ENCODE measurements around the gene VARS2.
A peak's percentile ranks its signal among the peaks of the same experiment; 100 is the strongest.
"Not testable (repeated sequence)": the region's sequence is repeated elsewhere in the genome, so short reads cannot be mapped to it uniquely, and the experiment has no call there.

VARS2 gene

DNA sequence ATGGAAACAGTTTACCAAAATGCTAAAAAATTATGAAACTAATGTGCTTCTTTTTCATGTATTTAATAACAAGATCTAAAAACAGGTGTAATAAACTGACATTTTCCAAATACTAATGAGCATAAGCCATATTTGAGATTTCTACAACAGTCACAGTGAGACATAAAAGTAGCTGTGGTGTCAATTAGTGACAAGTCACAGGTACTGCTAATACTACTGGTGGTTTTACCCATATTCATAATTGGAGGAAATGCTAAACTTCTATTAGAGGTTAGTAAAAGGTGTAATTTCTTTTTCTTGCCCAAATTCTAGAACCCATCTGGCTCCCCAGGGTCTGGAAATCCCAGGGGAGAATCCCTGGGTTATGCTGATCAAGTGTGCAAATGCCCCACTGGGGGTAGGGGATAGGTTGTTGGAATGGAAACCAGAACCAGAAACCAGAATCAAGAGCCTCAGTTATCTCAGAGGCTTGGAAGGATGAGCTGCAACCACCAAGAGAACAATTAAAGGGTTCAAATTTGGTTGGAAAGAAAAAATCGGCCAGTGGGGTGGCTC lies 13.1 kb upstream of the VARS2 start:
- DNase-seq: no peak

GRCh38 chr6:30901436-30901835 lies 12.6 kb upstream of the VARS2 start:
- no peak for DNase-seq

DNA sequence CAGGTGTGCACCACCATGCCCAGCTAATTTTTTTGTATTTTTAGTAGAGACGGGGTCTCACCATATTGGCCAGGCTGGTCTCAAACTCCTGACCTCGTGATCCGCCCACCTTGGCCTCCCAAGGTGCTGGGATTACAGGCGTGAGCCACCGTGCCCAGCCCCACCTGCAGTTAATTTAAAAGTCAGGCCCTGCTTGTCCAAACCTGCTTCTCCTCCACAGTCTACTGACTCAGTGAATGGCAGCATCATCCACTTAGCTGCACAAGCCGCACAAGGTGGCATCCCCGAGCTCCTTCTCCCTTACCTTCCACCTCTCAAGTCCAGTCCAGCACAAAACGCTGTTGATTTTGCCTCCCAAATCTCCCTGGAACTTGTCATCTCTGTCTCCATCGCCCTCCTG lies 11.8 kb upstream of the VARS2 start:
- DNase-seq: not testable (repeated sequence)

DNA sequence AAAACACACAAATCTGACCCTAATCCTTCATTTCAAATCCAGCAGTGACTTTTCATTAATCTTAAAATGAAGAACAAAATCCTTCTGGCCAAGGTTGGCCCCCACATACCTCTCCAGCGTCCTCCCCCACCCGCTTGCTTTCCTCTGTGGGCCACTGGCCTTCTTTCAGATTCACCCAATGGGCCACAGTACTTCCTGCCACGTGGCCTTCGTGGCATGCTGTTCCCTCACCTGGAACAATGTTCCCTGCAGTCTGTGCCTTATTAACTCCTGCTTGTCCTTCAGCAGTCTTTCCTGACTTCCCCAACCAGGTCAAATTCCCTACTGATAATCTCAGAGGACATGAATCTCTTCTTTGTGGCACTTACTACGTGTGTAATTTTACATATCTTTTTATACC lies 11.3 kb upstream of the VARS2 start:
- no peak for DNase-seq

DNA sequence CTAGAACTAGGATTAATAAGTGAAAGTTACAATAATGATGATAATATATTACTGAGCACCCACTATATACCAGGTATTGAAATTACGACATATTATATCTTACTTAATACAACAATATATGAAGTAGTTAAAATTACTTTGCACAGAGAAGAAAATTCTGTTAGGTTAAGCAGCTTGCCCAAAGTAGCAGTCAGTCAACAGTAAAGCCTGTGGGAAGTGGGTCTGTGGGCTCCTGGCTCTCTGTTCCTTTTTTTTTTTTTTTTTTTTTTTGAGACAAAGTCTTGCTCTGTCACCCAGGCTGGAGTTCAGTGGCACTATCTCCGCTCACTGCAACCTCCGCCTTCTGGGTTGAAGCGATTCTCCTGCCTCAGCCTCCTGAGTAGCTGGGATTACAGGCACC lies 10.8 kb upstream of the VARS2 start:
- no peak for DNase-seq

DNA sequence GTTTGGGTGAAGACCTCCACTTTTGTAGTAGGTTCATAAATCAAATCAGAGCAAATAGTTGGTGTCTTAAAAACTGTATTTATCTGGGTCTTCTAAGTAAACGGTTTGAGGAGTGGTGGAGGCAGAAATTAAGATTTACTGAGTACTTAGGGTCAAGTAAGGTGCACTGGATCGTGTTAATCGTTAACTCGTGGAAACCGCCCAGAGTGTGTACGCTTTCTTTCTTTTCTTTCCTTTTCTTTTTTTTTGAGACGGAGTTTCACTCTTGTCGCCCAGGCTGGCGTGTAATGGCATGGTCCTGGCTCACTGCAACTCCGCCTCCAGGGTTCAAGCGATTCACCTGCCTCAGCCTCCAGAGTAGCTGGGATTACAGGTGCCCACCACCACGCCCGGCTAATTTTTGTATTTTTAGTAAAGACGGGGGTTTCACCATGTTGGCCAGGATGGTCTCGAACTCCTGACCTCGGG lies 6.7 kb upstream of the VARS2 start:
- not testable (repeated sequence) for DNase-seq

GRCh38 chr6:30907758-30908591 lies 6.1 kb upstream of the VARS2 start, which contains the start of gene GTF2H4:
Gene GTF2H4, plus strand, starts transcription at chr6:30908207.
- peak; percentile 95 for DNase-seq

GRCh38 chr6:30908700-30909099 lies 5.3 kb upstream of the VARS2 start:
- no peak for DNase-seq

DNA sequence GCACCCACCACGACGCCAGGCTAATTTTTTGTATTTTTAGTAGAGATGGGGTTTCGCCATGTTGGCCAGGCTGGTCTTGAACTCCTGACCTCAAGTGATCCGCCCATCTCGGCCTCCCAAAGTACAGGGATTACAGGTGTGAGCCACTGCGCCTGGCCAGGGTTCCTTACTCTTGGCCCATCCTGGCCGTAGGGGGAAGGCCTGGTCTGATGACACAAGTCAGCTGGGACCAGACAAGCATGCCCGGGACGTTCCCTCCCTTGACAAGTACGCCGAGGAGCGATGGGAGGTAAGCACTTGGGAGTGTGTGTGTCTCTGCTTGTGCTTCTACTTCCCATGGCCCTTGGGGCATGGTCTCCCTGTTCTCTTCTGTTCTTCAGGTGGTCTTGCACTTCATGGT lies 3.6 kb upstream of the VARS2 start:
- not testable (repeated sequence) for DNase-seq

DNA sequence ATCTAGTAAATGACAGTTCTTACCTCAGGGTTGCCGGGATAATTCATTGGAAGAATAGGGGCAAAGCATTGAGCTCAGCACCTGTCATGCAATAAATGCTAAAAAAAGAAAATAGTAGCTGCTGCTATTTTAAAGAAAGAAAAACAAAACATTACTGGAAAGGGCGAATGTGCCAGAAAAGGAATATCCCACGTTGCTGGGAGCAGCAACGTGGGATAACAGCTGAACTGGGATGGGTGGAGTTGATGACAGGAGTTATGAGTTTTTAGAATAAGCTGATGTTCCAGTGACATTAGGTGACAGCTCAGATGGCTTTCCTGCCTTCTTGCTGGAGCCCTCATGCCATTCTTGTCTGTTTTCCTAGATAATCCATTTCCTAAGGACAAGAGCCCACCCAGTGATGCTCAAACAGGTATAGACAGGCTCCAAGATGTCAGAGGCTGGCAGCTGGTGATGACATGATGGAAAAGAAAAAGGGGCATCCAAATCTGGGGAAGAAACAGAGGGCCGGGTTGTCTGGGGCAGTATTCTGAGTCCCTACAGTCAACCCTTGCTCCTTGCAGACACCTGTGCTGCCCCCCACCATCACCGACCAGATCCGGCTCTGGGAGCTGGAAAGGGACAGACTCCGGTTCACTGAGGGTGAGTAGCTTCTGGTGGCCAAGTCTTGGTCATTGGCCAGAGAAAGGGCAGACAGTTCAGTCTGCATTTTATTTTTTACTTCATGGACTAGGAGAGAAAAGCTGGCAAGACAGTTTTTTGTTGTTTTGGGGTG lies 1.1 kb upstream of the VARS2 start:
- no peak for DNase-seq

- DNase-seq: no peak
Observed at GRCh38 chr6:30913721-30914075, 340 bp upstream of the VARS2 start.

DNA sequence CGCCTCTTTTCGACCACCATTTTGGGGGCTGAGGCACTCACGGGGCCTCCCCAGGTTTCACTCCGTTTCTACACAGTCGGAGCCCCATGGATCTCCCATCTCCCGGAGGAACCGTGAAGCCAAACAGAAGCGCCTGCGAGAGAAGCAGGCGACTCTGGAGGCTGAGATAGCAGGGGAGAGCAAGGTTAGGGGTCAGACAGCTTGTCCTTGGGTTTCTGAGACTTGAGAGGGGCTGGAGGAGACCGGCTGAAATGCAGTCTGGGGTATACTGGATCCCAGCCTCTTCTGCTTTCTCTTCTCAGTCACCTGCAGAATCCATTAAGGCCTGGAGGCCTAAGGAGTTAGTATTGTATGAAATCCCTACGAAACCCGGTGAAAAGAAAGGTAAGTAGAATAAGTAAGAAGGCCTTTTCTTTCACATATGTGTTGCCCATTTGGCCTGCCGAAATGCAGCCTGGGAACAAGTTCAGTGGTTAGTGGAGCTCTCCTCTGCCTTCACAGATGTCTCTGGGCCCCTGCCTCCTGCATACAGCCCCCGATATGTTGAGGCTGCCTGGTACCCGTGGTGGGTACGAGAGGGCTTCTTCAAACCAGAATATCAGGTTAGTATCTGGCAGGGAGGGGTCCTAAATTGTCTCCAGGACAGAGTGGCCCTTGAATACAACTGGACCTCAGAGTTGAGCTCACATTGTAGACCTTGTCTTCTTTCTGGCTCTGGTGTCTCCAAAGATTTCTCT lies 984 bp downstream of the VARS2 start:
- no peak for DNase-seq

- peak; percentile 20 for DNase-seq
Observed at GRCh38 chr6:30915591-30915946, 1.5 kb downstream of the VARS2 start.

GRCh38 chr6:30917041-30917440 lies 3.0 kb downstream of the VARS2 start:
- no peak for DNase-seq

DNA sequence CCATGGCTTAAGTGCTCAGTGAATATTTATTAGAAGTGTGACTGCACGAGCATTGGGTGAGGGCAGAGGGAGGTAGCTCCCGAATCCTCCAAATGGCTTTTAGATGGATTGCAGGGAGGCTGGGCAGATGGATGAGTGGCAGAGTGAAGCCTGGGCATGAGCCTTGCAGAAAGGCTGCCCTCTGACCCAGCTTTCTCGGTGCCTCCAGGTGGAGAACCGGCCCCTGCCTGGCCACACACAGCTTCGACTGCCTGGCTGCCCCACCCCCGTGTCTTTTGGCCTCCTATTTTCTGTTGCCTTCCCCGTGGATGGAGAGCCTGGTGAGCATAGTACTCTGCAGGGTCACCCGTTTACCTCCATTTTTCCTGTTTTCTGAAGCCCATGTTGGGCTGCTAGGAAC lies 3.4 kb downstream of the VARS2 start:
- no peak for DNase-seq

GRCh38 chr6:30918670-30919069 lies 4.6 kb downstream of the VARS2 start:
- DNase-seq: no peak

DNA sequence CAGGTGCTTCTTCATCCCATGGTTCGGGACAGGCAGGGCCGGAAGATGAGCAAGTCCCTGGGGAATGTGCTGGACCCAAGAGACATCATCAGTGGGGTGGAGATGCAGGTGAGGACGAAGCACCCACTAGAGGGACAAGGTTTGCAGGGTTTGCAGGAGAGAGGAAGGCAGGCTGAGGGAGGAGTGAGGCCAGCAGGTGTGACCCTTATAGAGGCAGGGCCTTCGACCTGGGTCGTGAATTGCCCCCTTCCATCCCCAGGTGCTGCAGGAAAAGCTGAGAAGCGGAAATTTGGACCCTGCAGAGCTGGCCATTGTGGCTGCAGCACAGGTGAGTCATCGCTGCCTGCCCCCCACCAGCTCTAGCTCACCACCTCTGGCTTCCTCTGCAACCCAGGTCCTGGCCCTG lies 8.4 kb downstream of the VARS2 start:
- DNase-seq: no peak

DNA sequence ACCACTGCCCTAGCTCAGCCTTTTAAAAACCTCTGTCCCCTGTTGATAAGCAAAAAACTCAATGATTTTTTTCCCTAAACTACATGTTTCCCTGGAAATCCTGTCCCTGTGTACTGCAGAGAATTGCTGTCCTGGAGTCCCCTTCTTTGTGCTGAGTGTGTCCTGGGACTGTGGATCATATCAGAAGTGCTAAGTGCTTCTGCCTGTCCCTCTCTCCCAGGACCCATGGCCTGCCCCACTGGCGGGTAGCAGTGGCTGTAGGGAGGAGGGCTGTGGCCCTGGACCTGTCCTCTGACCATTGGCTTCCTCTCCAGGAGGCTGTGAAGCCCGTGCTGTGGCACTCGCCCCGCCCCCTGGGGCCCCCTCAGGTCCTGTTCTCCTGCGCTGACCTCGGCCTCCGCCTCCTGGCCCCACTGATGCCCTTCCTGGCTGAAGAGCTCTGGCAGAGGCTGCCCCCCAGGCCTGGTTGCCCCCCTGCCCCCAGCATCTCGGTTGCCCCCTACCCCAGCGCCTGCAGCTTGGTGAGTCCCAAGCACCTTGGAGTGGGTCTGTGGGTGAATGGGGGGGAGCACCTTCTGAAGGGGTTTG lies 10.1 kb downstream of the VARS2 start:
- not testable (repeated sequence) for DNase-seq

DNA sequence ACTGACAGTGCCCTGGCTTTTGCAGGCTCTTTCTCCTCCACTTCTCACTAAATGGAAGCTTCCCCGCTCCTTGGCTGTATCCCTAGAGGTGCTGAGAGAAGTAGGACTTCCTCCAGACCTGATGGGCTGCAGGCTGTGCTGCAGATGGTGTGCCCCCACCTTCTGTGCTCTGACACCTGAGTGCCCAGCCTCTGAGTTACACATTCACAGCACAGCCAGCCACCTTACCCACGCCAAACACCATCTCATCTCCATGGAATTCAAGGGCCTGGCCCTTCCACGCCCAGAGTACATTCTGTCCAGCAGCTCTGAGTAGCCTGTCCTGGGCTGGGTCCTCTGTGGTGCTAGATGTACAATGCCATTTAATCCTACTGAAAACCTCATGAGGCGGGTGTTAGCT lies 12.6 kb downstream of the VARS2 start:
- no peak for DNase-seq

DNA sequence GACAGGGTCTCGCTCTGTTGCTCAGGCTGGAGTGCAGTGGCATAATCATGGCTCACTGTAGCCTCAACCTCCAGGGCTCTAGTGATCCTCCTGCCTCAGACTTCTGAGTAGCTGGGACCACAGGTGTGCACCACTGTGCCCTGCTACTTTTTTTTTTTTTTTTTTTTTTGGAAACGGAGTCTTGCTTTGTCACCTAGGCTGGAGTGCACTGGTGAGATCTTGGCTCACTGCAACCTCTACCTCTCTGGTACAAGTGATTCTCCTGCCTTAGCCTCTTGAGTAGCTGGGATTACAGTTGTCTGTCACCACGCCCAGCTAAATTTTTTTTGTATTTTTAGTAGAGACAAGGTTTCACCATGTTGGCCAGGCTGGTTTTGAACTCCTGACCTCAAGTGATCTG lies 13.0 kb downstream of the VARS2 start:
- not testable (repeated sequence) for DNase-seq

DNA sequence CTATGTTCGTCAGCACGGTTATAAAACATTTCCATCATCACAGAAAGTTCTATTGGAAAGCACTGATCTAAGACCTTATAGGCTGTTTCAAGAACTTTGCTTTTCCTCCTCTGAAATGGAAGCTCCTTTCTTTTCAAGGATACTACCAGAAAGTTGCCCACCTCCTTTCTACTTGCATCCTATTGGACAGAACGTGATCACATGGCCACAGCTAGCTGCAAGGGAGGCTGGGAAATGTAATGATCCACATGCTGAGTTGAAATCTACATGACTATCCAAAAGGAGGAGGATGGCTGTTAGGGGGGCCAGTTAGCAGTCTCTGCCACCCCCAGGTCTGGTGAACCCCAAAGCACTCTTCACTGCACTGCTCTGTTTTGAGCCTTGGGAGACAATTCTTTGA lies 14.6 kb downstream of the VARS2 start:
- no peak for DNase-seq

GRCh38 chr6:30930506-30930905 lies 16.5 kb downstream of the VARS2 start:
- DNase-seq: no peak

GRCh38 chr6:30931272-30931671 lies 17.2 kb downstream of the VARS2 start:
- DNase-seq: no peak
